Mesothelial cell of epicardium (in vitro differentiated cells): ENCODE results near the gene ACOXL. TPM values are rescaled to one million over a fixed set of nuclear protein-coding genes. Genes with fewer than 3 reads are reported as not detected.

Source experiments
- DNase-seq, 2 experiments: peaks; one replicate each; pipeline ENCODE4 v3.0.0; 2021; ENCODE audit warnings: low spot score in 2 of 2; ENCODE audit not compliant: unreplicated experiment in 2 of 2
- H3K27ac Mint-ChIP-seq: 2 replicates; pipeline ENCODE4 v1.8.0; 2021; ENCODE audit warnings: mixed read lengths
- H3K27me3 Mint-ChIP-seq: 2 replicates; pipeline ENCODE4 v1.8.0; 2021; ENCODE audit warnings: low read depth, mixed read lengths
- H3K36me3 Mint-ChIP-seq: 2 replicates; pipeline ENCODE4 v1.8.0; 2021; ENCODE audit warnings: mixed read lengths
- H3K4me1 Mint-ChIP-seq: 2 replicates; pipeline ENCODE4 v1.8.0; 2021; ENCODE audit warnings: mixed read lengths
- H3K4me3 Mint-ChIP-seq: 2 replicates; pipeline ENCODE4 v1.8.0; 2021; ENCODE audit warnings: mild to moderate bottlenecking, moderate library complexity, mixed read lengths
- H3K9me3 Mint-ChIP-seq: 2 replicates; pipeline ENCODE4 v1.8.0; 2021; ENCODE audit warnings: mixed read lengths
- total RNA-seq: library from RNA; stranded (reverse); gene quantifications from 3 replicates; pipeline ENCODE4 v1.2.1, GENCODE V29; 2021
- TF ChIP-seq, protein P1 (sequence below): fragments of 200-600 bp; sonication (generic); IDR thresholded peaks from one replicate; pipeline ENCODE4 v1.5.0; 2021; ENCODE audit warnings: antibody characterized with exemption; ENCODE audit not compliant: unreplicated experiment

Gene ACOXL
- total RNA-seq, 1 donor from 2014 or later, result 0.20 TPM

DNA sequence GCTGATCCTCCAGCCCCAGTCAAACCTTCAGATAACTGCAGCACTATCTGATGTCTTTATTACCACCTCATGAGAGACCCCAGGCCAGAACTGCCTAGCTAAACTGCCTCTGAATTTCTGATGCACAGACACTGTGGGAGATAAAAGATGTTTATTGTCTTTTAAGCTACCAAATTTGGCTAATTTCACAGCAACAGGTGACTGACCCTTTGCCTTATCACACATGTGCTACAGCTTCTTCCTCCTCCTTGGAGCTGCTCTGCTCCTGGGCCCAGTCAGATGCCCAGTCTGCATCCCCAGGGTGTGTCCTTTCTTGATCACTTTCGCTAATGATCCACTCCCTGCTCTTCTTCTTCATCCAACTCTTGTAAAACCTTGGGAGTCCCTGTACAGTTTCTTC lies 19.6 kb upstream of the ACOXL start:
- TF ChIP-seq, protein P1, sequence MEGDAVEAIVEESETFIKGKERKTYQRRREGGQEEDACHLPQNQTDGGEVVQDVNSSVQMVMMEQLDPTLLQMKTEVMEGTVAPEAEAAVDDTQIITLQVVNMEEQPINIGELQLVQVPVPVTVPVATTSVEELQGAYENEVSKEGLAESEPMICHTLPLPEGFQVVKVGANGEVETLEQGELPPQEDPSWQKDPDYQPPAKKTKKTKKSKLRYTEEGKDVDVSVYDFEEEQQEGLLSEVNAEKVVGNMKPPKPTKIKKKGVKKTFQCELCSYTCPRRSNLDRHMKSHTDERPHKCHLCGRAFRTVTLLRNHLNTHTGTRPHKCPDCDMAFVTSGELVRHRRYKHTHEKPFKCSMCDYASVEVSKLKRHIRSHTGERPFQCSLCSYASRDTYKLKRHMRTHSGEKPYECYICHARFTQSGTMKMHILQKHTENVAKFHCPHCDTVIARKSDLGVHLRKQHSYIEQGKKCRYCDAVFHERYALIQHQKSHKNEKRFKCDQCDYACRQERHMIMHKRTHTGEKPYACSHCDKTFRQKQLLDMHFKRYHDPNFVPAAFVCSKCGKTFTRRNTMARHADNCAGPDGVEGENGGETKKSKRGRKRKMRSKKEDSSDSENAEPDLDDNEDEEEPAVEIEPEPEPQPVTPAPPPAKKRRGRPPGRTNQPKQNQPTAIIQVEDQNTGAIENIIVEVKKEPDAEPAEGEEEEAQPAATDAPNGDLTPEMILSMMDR, result no peak
- Mint-ChIP-seq H3K4me1 (peaks cover 6% of the 10 kb centered on the region), H3K27me3 (peaks cover 38% of the 10 kb centered on the region), H3K36me3 (no peaks in the 10 kb centered on the region), H3K9me3 (no peaks in the 10 kb centered on the region), H3K4me3 (no peak overlapping the region), H3K27ac (no peak overlapping the region)
- DNase-seq, result no peak

DNA sequence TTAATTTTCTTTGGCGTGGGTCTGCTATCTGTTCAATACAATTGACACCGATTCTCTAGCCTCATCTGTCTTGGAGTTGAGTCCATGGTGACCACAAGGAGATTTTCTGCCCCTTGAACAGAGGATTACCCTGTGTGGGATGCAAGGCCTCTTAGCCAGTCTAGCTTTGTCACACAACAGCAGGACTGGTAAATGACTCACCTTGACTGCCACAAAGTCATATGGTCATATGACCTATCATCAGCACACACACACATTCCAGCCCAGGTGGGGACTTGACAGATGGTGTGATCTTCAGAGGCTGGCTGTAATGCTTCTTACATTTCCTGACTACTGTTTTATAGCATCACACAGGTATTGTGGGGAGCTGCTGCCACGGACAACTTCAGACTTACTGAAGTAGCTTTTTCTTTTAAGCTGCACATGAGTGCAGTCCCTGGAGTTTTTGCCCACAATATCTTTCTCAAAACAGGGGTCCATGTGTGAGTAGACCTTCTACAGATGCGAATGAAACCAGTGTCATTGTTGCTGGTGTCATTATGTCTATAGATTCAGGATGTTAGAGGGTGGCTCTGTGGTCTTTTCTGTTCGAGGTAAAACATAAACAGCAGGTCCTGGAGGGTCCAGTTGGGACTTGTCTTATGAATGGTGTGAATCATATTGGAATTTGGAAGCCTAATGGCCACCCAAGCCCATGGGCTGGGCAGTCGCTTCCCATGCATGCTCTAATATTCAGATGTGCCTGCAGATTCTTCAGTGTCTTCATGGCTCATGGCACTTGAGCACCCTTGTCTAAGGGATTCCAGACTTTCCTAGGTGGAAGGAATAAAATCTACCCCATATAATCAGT lies 18.6 kb upstream of the ACOXL start:
- Mint-ChIP-seq H3K4me1 (peaks cover 11% of the 10 kb centered on the region), H3K36me3 (no peaks in the 10 kb centered on the region), H3K27ac (no peak overlapping the region), H3K4me3 (no peak overlapping the region), H3K27me3 (peaks cover 31% of the 10 kb centered on the region), H3K9me3 (no peaks in the 10 kb centered on the region)
- no peak for DNase-seq
- TF ChIP-seq, protein P1, result no peak

DNA sequence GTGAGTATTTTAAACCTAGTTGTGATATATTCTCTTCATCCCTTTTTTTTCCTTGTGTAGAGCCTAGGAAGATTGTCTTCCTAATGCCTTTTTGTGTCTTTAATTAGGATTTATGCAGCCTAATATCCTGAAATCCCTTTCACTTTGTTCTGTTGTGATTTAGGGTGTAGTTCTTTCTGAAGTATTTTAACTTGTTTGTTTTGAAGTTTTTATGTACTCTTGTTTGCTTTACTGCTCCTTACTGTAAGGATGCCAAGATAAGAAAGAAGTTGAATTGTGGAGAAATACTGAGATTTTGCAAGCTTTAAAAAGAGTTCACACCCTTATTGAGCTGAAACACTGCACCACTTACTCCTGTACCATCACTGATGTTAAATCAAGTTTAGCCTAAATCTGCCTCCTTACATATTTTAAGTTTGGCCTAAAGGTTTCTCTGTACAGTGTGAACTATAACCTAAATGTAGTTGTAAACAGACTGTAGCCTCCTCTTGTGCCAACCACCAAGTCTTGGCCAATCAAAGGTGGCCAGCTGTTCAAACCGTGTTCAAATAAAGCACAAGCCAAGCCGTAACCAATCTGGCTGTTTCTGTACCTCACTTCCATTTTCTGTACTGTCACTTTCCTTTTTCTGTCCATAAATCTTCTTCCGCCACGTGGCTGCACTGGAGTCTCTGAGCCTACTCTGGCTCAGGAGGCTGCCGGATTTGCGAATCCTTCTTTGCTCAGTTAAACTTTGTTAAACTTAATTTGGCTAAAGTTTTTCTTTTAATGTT lies 17.7 kb upstream of the ACOXL start:
- H3K27me3 Mint-ChIP-seq, result peaks cover 28% of the 10 kb centered on the region
- H3K27ac Mint-ChIP-seq, result no peak overlapping the region
- peaks cover 11% of the 10 kb centered on the region for H3K4me1 Mint-ChIP-seq
- H3K9me3 Mint-ChIP-seq, result no peaks in the 10 kb centered on the region
- no peaks in the 10 kb centered on the region for H3K36me3 Mint-ChIP-seq
- TF ChIP-seq, protein P1, result no peak
- no peak for DNase-seq
- H3K4me3 Mint-ChIP-seq, result no peak overlapping the region

DNA sequence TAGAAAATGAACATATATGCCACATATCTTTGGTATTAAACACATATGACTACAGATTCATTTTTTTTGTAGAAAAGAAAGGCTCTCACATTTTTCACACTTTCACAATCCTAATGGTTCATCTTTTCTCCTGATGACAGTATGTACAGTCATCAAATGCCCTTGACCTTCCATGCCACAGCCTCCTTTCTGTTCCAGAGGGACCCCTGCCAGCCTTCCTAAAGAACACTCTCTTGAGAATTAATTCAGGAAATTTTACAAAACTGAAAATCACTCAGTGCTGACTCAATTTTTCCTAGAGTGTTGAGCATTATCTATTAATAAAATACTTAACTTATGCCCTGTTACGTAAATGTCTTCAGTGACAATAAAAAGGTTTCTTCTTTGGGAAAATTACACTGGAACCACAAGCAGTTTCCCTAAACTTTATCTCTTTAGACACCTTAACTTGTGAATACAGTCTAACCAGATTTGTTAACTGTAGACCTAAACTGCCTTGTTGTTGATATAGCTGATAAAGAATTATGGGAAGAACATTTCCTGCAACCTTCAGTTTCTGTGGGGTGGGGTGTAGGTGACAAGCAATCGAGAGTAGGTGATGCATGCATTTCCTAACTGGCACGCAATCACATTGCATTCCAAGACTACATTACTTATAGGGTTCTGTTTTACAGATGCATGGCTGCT lies 15.3 kb upstream of the ACOXL start:
- peaks cover 11% of the 10 kb centered on the region for H3K4me1 Mint-ChIP-seq
- H3K36me3 Mint-ChIP-seq, result no peaks in the 10 kb centered on the region
- no peak overlapping the region for H3K4me3 Mint-ChIP-seq
- H3K27ac Mint-ChIP-seq, result no peak overlapping the region
- no peaks in the 10 kb centered on the region for H3K9me3 Mint-ChIP-seq
- H3K27me3 Mint-ChIP-seq, result peaks cover 23% of the 10 kb centered on the region
- TF ChIP-seq, protein P1, result no peak
- DNase-seq, result no peak

DNA sequence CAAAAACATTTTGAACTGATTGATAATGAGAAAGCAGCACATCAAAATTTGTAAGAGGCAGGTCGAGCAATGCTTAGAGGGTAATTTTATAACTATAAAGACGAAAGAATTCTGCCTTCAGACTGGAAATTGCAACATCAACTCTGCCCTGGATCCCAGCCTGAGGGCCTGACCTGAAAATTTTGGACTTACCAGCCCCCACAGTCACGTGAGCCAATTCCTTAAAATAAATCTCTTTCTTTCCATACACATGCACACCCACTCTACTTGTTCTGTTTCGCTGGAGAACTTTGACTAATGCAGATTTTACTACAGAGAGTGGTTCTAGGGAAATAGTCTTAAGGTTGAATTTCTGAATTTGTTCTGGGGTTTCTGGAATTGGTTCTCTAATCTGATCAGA lies 14.6 kb upstream of the ACOXL start:
- H3K36me3 Mint-ChIP-seq, result no peaks in the 10 kb centered on the region
- peaks cover 23% of the 10 kb centered on the region for H3K27me3 Mint-ChIP-seq
- no peak overlapping the region for H3K4me3 Mint-ChIP-seq
- TF ChIP-seq, protein P1, result no peak
- DNase-seq, result no peak
- peaks cover 11% of the 10 kb centered on the region for H3K4me1 Mint-ChIP-seq
- H3K27ac Mint-ChIP-seq, result no peak overlapping the region
- H3K9me3 Mint-ChIP-seq, result no peaks in the 10 kb centered on the region
